Measurements from ENCODE around the gene PLOD2.

Gene PLOD2

GRCh38 chr3:146052056-146052790, 108.8 kb downstream of the PLOD2 start:
- no peak for DNase-seq (ENCODE audit: insufficient read length, low spot score)
- FAIRE-seq, result no peak

GRCh38 chr3:146050691-146051090, 110.3 kb downstream of the PLOD2 start:
- FAIRE-seq (no peak), DNase-seq (ENCODE audit: insufficient read length, low spot score) (no peak)

- DNase-seq (ENCODE audit: insufficient read length, low spot score) (no peak), FAIRE-seq (no peak)
Observed at GRCh38 chr3:146047485-146047884, 113.5 kb downstream of the PLOD2 start.

- FAIRE-seq, result no peak
- no peak for DNase-seq (ENCODE audit: insufficient read length, low spot score)
Observed at GRCh38 chr3:146044046-146044445, 116.9 kb downstream of the PLOD2 start.

GRCh38 chr3:146040630-146041029, 120.4 kb downstream of the PLOD2 start:
- FAIRE-seq (no peak), DNase-seq (ENCODE audit: insufficient read length, low spot score) (no peak)

GRCh38 chr3:146037697-146038096, 123.3 kb downstream of the PLOD2 start:
- no peak for FAIRE-seq
- DNase-seq (ENCODE audit: insufficient read length, low spot score), result no peak

- FAIRE-seq (no peak), DNase-seq (ENCODE audit: insufficient read length, low spot score) (no peak)
Observed at GRCh38 chr3:146036281-146036680, 124.7 kb downstream of the PLOD2 start.

- DNase-seq (ENCODE audit: insufficient read length, low spot score) (no peak), FAIRE-seq (no peak)
Observed at GRCh38 chr3:146035366-146035765, 125.6 kb downstream of the PLOD2 start.

- DNase-seq (ENCODE audit: insufficient read length, low spot score) (no peak), FAIRE-seq (no peak)
Observed at GRCh38 chr3:146033950-146034349, 127.0 kb downstream of the PLOD2 start.

GRCh38 chr3:146026547-146026946, 134.4 kb downstream of the PLOD2 start:
- no peak for DNase-seq (ENCODE audit: insufficient read length, low spot score)
- no peak for FAIRE-seq

- FAIRE-seq (no peak), DNase-seq (ENCODE audit: insufficient read length, low spot score) (no peak)
Observed at GRCh38 chr3:146024260-146024659, 136.7 kb downstream of the PLOD2 start.

GRCh38 chr3:146020969-146021368, 140.0 kb downstream of the PLOD2 start:
- FAIRE-seq (no peak), DNase-seq (ENCODE audit: insufficient read length, low spot score) (no peak)

- FAIRE-seq (no peak), DNase-seq (ENCODE audit: insufficient read length, low spot score) (no peak)
Observed at GRCh38 chr3:146019508-146019907, 141.5 kb downstream of the PLOD2 start.

All from GM19239 (cell line).